SK-N-SH treated with all-trans-retinoic acid at 6 μM for 48 hours (cell line): ENCODE data around the gene RASL11B.
A peak's percentile ranks its signal among the peaks of the same experiment; 100 is the strongest.

Experiments used
- ATAC-seq: fragments of 200-7000 bp; cut with Tn5 transposase; 3 replicates; pipeline ENCODE4 v1.9.1; 2020; ENCODE audit warnings: mild to moderate bottlenecking, moderate library complexity
- ARNTL ChIP-seq: fragments of 450-650 bp; formaldehyde crosslinking; IDR thresholded peaks from 2 replicates; pipeline ENCODE4 v1.5.0; 2020; ENCODE audit warnings: low read depth, mild to moderate bottlenecking, moderate library complexity, borderline replicate concordance
- BACH2 ChIP-seq: fragments of 250-450 bp; sonication (Bioruptor Pico); IDR thresholded peaks from 2 replicates; pipeline ENCODE4 v1.9.0; 2021; ENCODE audit warnings: mild to moderate bottlenecking, borderline replicate concordance
- CSDC2 ChIP-seq: fragments of 250-450 bp; sonication (Bioruptor Pico); IDR thresholded peaks from 2 replicates; pipeline ENCODE4 v1.5.0; 2020; ENCODE audit warnings: mild to moderate bottlenecking, moderate library complexity
- ESRRG ChIP-seq: fragments of 250-450 bp; sonication (Bioruptor Pico); IDR thresholded peaks from 2 replicates; pipeline ENCODE4 v1.6.1; 2021; ENCODE audit warnings: mild to moderate bottlenecking
- ISL1 ChIP-seq: fragments of 250-450 bp; sonication (Bioruptor Pico); IDR thresholded peaks from 2 replicates; pipeline ENCODE4 v2.1.2; 2022; ENCODE audit warnings: mild to moderate bottlenecking, moderate library complexity
- OSR1 ChIP-seq: fragments of 250-450 bp; sonication (Bioruptor Pico); IDR thresholded peaks from 2 replicates; pipeline ENCODE4 v1.8.0; 2022; ENCODE audit warnings: moderate library complexity, mild to moderate bottlenecking, inconsistent platforms
- PPARA ChIP-seq: fragments of 250-450 bp; sonication (Bioruptor Pico); IDR thresholded peaks from 2 replicates; pipeline ENCODE4 v1.5.0; 2020; ENCODE audit warnings: mild to moderate bottlenecking, borderline replicate concordance
- RARB ChIP-seq: fragments of 250-450 bp; sonication (Bioruptor Pico); IDR thresholded peaks from 2 replicates; pipeline ENCODE4 v1.8.0; 2021; ENCODE audit warnings: mild to moderate bottlenecking, moderate library complexity
- SNAI2 ChIP-seq: fragments of 250-450 bp; sonication (Bioruptor Pico); IDR thresholded peaks from 2 replicates; pipeline ENCODE4 v1.5.0; 2020; ENCODE audit warnings: mild to moderate bottlenecking, moderate library complexity
- TCF4 ChIP-seq: fragments of 250-450 bp; sonication (Bioruptor Pico); IDR thresholded peaks from 2 replicates; pipeline ENCODE4 v1.8.0; 2021; ENCODE audit warnings: mild to moderate bottlenecking, moderate library complexity, borderline replicate concordance
- TOX ChIP-seq: fragments of 250-450 bp; sonication (Bioruptor Pico); IDR thresholded peaks from 2 replicates; pipeline ENCODE4 v1.8.0; 2021; ENCODE audit warnings: mild to moderate bottlenecking, moderate library complexity, borderline replicate concordance
- ZC3H10 ChIP-seq: fragments of 250-450 bp; sonication (Bioruptor Pico); IDR thresholded peaks from 2 replicates; pipeline ENCODE4 v1.5.1; 2021; ENCODE audit warnings: mild to moderate bottlenecking, moderate library complexity
- ZFP3 ChIP-seq: fragments of 250-450 bp; sonication (Bioruptor Pico); IDR thresholded peaks from 2 replicates; pipeline ENCODE4 v1.5.0; 2020; ENCODE audit warnings: mild to moderate bottlenecking, moderate library complexity
- ZFP30 ChIP-seq: fragments of 450-650 bp; formaldehyde crosslinking; IDR thresholded peaks from 2 replicates; pipeline ENCODE4 v1.5.0; 2022; ENCODE audit warnings: mild to moderate bottlenecking, moderate library complexity
- ZNF70 ChIP-seq: fragments of 450-650 bp; formaldehyde crosslinking; IDR thresholded peaks from 2 replicates; pipeline ENCODE4 v1.5.0; 2020; ENCODE audit warnings: mild to moderate bottlenecking, moderate library complexity
- ZNF8 ChIP-seq: fragments of 450-650 bp; formaldehyde crosslinking; IDR thresholded peaks from 2 replicates; pipeline ENCODE4 v1.5.0; 2020; ENCODE audit warnings: mild to moderate bottlenecking, moderate library complexity
- TF ChIP-seq, protein P1 (sequence below): fragments of 250-450 bp; sonication (Bioruptor Pico); IDR thresholded peaks from 2 replicates; pipeline ENCODE4 v1.5.0; 2020; ENCODE audit warnings: mild to moderate bottlenecking, moderate library complexity
- TF ChIP-seq, protein P2 (sequence below): fragments of 250-450 bp; sonication (Bioruptor Pico); IDR thresholded peaks from 2 replicates; pipeline ENCODE4 v1.5.1; 2020; ENCODE audit warnings: low read depth, mild to moderate bottlenecking, moderate library complexity
- TF ChIP-seq, protein P3 (sequence below): fragments of 250-450 bp; sonication (Bioruptor Pico); IDR thresholded peaks from 2 replicates; pipeline ENCODE4 v1.8.0; 2021; ENCODE audit warnings: low read depth, mild to moderate bottlenecking, moderate library complexity, borderline replicate concordance
- TF ChIP-seq, protein P4 (sequence below): fragments of 250-450 bp; sonication (Bioruptor Pico); IDR thresholded peaks from 2 replicates; pipeline ENCODE4 v1.8.0; 2020; ENCODE audit warnings: mild to moderate bottlenecking, moderate library complexity, borderline replicate concordance
- TF ChIP-seq, protein P5 (sequence below): fragments of 250-450 bp; sonication (Bioruptor Pico); IDR thresholded peaks from 2 replicates; pipeline ENCODE4 v1.5.1; 2021; ENCODE audit warnings: mild to moderate bottlenecking, moderate library complexity

Gene RASL11B

DNA sequence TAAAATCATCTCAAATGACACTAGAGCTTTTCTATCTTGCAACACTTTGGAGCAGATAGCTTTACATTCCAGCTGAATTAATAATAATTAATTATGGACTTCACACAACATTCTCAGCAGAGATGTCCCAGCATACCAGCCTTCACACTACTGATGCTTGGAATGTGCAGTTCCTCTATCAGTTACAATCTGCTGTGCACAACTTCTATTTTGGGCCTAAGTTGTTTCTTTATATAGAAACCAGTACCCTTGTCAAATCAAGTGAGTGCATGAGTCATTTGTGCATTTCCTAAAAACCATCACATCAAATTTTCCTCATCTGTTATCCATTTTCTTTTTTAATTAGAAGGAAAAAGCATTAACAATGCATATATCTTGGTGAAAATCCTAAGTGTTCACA lies 8.8 kb upstream of the RASL11B start:
- TF ChIP-seq, protein P1, sequence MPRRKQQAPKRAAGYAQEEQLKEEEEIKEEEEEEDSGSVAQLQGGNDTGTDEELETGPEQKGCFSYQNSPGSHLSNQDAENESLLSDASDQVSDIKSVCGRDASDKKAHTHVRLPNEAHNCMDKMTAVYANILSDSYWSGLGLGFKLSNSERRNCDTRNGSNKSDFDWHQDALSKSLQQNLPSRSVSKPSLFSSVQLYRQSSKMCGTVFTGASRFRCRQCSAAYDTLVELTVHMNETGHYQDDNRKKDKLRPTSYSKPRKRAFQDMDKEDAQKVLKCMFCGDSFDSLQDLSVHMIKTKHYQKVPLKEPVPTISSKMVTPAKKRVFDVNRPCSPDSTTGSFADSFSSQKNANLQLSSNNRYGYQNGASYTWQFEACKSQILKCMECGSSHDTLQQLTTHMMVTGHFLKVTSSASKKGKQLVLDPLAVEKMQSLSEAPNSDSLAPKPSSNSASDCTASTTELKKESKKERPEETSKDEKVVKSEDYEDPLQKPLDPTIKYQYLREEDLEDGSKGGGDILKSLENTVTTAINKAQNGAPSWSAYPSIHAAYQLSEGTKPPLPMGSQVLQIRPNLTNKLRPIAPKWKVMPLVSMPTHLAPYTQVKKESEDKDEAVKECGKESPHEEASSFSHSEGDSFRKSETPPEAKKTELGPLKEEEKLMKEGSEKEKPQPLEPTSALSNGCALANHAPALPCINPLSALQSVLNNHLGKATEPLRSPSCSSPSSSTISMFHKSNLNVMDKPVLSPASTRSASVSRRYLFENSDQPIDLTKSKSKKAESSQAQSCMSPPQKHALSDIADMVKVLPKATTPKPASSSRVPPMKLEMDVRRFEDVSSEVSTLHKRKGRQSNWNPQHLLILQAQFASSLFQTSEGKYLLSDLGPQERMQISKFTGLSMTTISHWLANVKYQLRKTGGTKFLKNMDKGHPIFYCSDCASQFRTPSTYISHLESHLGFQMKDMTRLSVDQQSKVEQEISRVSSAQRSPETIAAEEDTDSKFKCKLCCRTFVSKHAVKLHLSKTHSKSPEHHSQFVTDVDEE (CRISPR knock-in tag) = 0 out of 2 replicates have a peak, but pooled peaks have one; percentile 22
- TF ChIP-seq OSR1 (CRISPR knock-in tag) = no peak
- no peak for TF ChIP-seq ZNF70 (CRISPR knock-in tag)
- TF ChIP-seq ZFP30 (CRISPR knock-in tag) = no peak
- TF ChIP-seq, protein P2, sequence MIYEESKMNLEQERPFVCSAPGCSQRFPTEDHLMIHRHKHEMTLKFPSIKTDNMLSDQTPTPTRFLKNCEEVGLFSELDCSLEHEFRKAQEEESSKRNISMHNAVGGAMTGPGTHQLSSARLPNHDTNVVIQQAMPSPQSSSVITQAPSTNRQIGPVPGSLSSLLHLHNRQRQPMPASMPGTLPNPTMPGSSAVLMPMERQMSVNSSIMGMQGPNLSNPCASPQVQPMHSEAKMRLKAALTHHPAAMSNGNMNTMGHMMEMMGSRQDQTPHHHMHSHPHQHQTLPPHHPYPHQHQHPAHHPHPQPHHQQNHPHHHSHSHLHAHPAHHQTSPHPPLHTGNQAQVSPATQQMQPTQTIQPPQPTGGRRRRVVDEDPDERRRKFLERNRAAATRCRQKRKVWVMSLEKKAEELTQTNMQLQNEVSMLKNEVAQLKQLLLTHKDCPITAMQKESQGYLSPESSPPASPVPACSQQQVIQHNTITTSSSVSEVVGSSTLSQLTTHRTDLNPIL (CRISPR knock-in tag) = 0 out of 2 replicates have a peak, but pooled peaks have one; percentile 45
- no peak for TF ChIP-seq PPARA
- TF ChIP-seq, protein P3, sequence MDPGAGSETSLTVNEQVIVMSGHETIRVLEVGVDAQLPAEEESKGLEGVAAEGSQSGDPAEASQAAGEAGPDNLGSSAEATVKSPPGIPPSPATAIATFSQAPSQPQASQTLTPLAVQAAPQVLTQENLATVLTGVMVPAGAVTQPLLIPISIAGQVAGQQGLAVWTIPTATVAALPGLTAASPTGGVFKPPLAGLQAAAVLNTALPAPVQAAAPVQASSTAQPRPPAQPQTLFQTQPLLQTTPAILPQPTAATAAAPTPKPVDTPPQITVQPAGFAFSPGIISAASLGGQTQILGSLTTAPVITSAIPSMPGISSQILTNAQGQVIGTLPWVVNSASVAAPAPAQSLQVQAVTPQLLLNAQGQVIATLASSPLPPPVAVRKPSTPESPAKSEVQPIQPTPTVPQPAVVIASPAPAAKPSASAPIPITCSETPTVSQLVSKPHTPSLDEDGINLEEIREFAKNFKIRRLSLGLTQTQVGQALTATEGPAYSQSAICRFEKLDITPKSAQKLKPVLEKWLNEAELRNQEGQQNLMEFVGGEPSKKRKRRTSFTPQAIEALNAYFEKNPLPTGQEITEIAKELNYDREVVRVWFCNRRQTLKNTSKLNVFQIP (CRISPR knock-in tag) = no peak
- no peak for TF ChIP-seq ZNF8 (CRISPR knock-in tag)
- TF ChIP-seq ESRRG (CRISPR knock-in tag) = no peak
- 0 out of 2 replicates have a peak, but pooled peaks have one; percentile 17 for TF ChIP-seq ZFP3 (CRISPR knock-in tag)
- TF ChIP-seq ISL1 (CRISPR knock-in tag) = peak; percentile 86
- TF ChIP-seq TOX (CRISPR knock-in tag) = 0 out of 2 replicates have a peak, but pooled peaks have one; percentile 35
- ATAC-seq = peak; percentile 91

DNA sequence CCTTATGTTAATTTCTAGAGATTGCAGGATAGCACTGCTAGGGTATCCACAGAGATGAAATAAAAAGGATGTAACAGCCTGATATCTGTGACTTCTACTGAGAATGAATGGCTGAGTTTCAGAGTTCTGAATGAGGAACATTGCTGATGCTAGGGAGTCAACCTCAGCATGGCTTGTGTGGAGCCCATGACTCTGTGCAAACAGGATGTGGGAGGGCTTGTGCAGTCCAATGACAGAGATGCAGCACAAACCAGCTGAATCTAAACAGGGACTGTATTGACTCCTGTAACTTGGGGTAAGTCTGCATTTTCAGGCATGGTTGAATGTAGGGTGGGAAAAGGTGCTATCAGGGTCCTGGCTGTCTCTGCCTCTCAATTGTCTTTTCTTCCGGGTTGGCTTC lies 5.3 kb upstream of the RASL11B start:
- TF ChIP-seq ZNF70 (CRISPR knock-in tag) = no peak
- TF ChIP-seq ARNTL (CRISPR knock-in tag) = no peak
- no peak for TF ChIP-seq RARB
- TF ChIP-seq ZFP3 (CRISPR knock-in tag) = no peak
- TF ChIP-seq, all 23 proteins: peak for 0
- ATAC-seq = no peak

DNA sequence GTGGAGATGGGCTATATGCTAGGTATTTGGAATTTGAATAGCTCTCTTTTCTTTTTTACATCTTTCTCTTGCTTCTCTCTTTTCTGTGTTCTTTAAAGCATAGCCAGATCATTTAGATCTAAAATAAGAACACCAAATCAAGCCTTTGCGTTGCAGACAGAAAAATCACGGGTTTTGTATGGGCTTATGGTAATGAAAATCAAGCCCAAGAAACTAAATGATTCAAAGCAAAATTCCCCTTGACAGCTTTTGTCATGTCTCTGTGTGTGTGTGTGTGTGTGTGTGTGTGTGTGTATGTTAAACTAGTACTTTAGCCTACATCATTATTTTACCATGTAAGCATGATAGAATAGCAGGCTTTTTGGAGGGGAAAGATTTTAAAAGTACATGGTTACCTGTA lies 1.8 kb upstream of the RASL11B start:
- TF ChIP-seq ZFP3 (CRISPR knock-in tag) = no peak
- TF ChIP-seq, protein P4, sequence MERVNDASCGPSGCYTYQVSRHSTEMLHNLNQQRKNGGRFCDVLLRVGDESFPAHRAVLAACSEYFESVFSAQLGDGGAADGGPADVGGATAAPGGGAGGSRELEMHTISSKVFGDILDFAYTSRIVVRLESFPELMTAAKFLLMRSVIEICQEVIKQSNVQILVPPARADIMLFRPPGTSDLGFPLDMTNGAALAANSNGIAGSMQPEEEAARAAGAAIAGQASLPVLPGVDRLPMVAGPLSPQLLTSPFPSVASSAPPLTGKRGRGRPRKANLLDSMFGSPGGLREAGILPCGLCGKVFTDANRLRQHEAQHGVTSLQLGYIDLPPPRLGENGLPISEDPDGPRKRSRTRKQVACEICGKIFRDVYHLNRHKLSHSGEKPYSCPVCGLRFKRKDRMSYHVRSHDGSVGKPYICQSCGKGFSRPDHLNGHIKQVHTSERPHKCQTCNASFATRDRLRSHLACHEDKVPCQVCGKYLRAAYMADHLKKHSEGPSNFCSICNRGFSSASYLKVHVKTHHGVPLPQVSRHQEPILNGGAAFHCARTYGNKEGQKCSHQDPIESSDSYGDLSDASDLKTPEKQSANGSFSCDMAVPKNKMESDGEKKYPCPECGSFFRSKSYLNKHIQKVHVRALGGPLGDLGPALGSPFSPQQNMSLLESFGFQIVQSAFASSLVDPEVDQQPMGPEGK (CRISPR knock-in tag) = no peak
- no peak for TF ChIP-seq ZFP30 (CRISPR knock-in tag)
- TF ChIP-seq, all 23 proteins: peak for 0
- no peak for ATAC-seq

DNA sequence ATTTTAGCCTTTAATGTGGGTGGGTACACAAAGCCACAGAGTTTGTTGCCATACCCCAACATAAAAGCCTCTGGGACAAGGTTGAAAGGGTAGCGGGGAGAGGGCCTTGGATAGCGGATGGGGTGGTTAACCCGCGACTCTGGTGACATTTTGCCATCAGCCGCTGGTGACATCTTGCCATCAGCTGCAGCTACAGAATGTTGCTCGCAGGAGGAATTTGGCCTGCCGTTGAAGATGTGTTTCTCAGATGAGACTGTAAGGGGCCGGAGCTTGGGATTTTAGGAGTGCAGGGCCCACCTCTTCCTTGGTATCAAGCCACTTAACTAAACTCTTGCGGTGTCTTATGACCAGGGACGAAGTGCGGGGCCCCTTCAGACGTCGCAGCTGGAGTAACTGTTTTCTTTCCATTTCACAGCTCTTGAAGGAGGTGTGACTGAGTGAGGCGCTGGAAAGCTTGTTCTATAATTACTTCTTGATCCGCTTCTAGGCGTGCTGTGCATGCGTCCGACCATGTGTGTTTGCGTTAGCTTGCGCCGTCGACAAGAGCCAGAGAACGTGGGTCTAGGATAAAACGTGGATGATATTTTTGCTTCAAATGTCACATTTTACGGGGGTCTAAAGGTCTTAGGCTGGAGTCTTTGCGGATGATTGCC lies 820 bp upstream of the RASL11B start:
- ATAC-seq = no peak
- no peak for TF ChIP-seq ZFP30 (CRISPR knock-in tag)
- TF ChIP-seq RARB = no peak
- no peak for TF ChIP-seq ZC3H10 (CRISPR knock-in tag)
- TF ChIP-seq CSDC2 (CRISPR knock-in tag) = no peak

DNA sequence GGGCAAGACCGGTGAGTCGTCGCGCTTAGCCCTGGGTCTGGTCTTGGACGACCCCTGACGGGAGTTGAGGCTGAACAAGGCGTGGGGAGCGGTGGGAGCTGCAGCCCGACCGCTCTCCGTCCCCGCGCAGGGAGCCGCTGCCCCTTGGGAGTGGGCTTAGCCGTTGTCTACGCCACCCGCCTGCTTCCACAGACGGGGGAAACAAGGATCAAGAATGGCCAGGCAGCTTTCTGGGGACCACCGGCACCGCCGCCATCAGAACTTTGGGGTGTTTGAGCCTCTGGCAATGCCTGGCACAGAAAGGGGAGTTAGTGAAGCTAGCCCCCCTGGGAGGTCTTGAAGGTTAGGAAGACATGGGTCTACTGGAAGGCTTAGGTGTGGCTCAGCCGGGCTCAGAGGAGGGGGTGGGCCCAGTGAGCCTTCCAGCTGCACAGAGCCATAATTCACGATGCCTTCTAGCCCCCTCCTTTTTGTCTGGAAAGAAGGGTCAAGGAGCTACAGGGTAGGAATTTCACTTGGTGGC lies 583 bp downstream of the RASL11B start:
- peak; percentile 4; the same call in 2 of the 3 replicates for ATAC-seq
- TF ChIP-seq BACH2 = no peak
- TF ChIP-seq CSDC2 (CRISPR knock-in tag) = no peak
- TF ChIP-seq ZC3H10 (CRISPR knock-in tag) = no peak
- TF ChIP-seq, protein P5, sequence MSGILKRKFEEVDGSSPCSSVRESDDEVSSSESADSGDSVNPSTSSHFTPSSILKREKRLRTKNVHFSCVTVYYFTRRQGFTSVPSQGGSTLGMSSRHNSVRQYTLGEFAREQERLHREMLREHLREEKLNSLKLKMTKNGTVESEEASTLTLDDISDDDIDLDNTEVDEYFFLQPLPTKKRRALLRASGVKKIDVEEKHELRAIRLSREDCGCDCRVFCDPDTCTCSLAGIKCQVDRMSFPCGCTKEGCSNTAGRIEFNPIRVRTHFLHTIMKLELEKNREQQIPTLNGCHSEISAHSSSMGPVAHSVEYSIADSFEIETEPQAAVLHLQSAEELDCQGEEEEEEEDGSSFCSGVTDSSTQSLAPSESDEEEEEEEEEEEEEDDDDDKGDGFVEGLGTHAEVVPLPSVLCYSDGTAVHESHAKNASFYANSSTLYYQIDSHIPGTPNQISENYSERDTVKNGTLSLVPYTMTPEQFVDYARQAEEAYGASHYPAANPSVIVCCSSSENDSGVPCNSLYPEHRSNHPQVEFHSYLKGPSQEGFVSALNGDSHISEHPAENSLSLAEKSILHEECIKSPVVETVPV = no peak
- TF ChIP-seq, protein P1 (CRISPR knock-in tag) = no peak
- no peak for TF ChIP-seq TOX (CRISPR knock-in tag)
- TF ChIP-seq ISL1 (CRISPR knock-in tag) = no peak
- no peak for TF ChIP-seq ESRRG (CRISPR knock-in tag)
- no peak for TF ChIP-seq TCF4
- TF ChIP-seq SNAI2 = no peak
